Retinal pigment epithelial cell (primary cell): ENCODE measurements around the gene RPRML.
"Not testable (repeated sequence)": the region's sequence is repeated elsewhere in the genome, so short reads cannot be mapped to it uniquely, and the experiment has no call there.

ENCODE experiments used
- DNase-seq: peaks from one replicate; pipeline ENCODE4 v3.0.0-alpha.2; 2010; ENCODE audit warnings: low read depth
- H3K4me3 ChIP-seq: 2 replicates; pipeline ENCODE4 v1.5.1; 2011; ENCODE audit warnings: mild to moderate bottlenecking, low read length, control low read depth, moderate library complexity
- TF ChIP-seq, protein P1 (sequence below): conservative IDR thresholded peaks from 2 replicates; pipeline ENCODE4 v1.5.1; 2011; ENCODE audit warnings: low read depth, low read length, control low read depth, inconsistent platforms

RPRML gene

DNA sequence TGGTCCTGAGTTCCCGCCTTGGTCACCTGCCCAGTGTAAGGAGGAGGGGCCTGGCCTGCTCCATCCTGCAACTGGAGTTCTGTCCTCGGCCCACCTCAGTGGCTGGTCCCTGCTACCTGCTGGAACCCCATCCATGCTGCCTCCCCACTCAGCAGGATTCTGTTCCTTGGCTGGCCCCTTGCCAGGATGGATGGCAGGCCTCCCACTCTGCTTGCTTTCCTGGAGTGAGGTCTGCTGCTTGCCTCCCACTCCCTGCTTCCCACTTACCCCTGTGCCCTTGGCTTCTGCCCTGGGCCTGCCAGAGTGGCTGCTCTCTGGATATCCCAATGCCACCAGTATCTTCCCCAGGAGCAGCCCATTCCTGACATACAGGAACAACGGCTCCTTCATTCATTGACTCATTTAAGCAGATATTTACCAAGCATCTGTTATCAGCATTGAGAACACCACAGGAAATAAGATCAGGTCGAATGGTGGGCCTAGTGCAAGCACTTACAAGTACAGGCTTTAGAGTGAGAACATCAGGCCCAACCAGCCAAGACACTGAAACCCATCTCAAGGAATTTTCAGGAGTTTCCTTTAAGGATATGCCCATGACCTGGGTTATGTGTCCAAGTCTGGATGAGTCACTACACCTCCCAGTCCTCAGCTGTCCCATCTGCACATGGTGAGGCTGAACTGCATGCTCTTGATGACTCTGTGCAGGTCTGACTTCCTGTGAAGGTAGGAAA lies 17.0 kb upstream of the RPRML start:
- no peak for DNase-seq
- TF ChIP-seq, protein P1, sequence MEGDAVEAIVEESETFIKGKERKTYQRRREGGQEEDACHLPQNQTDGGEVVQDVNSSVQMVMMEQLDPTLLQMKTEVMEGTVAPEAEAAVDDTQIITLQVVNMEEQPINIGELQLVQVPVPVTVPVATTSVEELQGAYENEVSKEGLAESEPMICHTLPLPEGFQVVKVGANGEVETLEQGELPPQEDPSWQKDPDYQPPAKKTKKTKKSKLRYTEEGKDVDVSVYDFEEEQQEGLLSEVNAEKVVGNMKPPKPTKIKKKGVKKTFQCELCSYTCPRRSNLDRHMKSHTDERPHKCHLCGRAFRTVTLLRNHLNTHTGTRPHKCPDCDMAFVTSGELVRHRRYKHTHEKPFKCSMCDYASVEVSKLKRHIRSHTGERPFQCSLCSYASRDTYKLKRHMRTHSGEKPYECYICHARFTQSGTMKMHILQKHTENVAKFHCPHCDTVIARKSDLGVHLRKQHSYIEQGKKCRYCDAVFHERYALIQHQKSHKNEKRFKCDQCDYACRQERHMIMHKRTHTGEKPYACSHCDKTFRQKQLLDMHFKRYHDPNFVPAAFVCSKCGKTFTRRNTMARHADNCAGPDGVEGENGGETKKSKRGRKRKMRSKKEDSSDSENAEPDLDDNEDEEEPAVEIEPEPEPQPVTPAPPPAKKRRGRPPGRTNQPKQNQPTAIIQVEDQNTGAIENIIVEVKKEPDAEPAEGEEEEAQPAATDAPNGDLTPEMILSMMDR, result no peak
- H3K4me3 ChIP-seq, result no peak overlapping the region

DNA sequence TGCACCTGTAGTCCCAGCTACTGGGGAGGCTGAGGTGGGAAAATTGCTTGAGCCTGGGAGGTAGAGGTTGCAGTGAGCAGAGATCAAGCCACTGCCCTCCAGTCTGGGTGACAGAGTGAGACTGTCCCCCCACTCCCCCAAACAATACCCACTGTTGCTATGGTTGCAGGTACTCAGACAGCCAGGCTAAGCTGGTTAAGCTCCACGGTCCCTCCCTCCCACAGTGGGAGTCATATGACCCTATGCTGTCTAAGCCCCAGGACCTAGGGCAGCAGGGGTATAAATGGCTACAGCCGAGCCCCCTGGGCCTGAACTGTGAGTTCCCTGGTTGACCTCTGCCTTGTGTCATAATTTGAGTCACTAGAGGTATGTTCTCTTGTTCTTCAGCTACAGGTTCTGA lies 15.9 kb upstream of the RPRML start:
- no peak overlapping the region for H3K4me3 ChIP-seq
- no peak for DNase-seq
- TF ChIP-seq, protein P1, result no peak

DNA sequence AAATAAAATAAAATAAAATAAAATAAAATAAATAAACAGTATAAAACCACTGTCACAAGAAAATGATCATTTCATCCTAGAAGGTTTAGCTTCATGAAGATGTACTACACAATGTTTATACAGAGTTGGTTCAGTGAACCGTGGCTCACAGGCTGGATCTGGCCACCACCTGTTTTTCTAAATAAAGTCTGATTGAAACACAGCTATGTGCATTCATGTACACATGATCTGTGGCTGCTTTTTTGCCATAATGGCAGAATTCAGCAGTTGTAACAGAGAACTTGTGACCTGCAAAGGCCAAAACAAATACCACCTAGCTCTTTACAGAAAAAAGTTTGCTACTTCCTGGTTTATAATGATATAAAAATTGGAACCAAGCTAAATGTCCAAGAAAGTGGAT lies 12.6 kb upstream of the RPRML start:
- TF ChIP-seq, protein P1, result no peak
- H3K4me3 ChIP-seq, result no peak overlapping the region
- no peak for DNase-seq

DNA sequence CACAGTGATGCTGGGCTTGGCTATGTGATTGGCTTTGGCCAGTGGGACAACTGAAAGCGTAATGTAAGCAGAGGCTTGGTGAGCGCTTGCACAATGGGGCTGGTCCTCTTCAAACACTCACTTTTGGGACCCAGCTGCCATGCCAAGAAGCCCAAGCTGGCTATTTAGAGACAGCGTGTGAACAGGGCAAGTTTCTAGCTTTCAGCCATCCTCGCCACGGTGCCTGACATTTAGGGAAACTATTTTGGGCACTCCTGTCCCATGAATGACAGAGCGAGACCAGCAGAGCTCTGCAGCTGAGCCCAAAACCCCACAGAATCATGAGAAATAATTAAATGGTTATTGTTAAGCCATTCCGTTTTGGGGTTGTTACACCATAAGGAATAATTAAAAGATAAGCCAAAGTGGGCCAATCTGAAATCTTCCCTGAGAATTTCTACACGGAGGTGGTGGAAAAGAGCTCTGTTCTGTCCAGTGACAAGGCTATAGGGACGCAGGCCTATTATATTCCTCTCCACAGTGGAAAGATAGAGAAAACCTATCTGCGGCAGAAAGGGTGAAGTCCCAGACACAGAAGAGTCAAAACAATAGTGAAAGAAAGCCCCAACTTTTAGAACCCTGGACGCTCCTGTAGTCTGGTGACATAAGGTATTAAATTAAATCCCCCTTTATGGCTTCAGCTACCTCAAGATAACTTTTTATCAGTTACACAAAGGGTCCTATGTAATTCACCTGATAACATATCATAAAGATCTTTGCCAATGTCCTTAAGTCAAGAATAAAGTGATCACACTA lies 10.8 kb upstream of the RPRML start:
- no peak for DNase-seq
- TF ChIP-seq, protein P1, result no peak
- no peak overlapping the region for H3K4me3 ChIP-seq

DNA sequence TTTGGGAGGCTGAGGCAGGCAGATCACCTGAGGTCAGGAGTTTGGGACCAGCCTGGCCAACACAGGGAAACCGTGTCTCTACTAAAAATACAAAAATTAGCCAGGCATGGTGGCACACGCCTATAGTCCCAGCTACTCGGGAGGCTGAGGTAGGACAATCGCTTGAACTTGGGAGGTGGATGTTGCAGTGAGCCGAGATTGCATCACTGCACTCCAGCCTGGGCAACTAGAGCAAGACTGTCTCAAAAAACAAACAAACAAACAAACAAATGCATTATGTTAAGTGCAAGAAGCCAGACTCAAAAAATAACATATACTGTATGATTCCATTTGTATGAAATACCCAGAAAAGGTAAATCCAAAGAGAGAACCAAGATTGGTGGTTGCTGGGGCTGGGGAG lies 8.9 kb upstream of the RPRML start:
- DNase-seq, H3K4me3 ChIP-seq: not testable (repeated sequence)

DNA sequence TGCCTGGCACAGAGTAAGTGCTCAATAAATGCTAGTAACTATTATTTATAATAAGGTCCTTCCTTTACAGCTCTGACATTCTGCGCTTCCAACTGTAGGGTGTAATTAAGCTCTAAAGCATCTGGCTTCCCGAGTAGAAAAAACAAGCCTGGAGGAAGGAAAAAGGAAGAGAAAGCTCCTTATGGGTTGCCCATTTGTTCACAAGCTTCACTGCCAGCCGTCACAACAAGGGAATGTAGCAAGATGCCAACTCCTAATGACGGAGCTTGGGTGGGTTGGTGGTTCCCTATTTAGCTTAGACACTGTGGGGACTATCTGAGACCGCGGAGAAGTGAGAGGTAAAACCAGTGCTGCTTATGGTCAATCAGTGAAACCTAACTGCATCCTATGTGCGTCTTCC lies 7.3 kb upstream of the RPRML start:
- no peak overlapping the region for H3K4me3 ChIP-seq
- TF ChIP-seq, protein P1, result no peak
- no peak for DNase-seq

DNA sequence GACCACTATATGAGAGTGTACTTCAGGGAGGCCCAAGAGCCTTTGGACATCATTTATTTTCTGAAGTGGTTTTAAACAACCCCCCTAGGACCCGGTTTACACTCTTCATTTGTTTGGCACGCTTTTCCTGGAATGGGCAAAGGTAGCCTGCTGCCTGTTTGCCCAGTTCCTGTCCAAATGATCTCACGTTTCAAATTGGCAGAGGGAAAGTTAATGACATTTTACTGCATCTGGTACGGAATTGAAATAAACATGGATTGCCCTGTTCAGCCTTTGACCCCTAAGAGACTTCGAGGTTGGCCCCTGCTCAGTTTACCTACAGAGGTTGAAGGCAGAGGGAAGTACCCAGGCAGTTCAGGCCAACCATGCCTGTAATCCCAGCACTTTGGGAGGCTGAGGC lies 5.8 kb upstream of the RPRML start:
- TF ChIP-seq, protein P1, result no peak
- no peak for DNase-seq
- no peak overlapping the region for H3K4me3 ChIP-seq
